Activated effector memory CD4-positive, alpha-beta T cell treated with anti-CD3 and anti-CD28 coated beads, Interleukin-2, amount 50 U/mL, for 16 hours (primary cell): ENCODE measurements around the gene POSTN.
"Not testable (repeated sequence)": the region's sequence is repeated elsewhere in the genome, so short reads cannot be mapped to it uniquely, and the experiment has no call there.

Source experiments
- DNase-seq: peaks from one replicate; pipeline ENCODE4 v3.0.0-alpha.2; 2020

Gene POSTN

DNA sequence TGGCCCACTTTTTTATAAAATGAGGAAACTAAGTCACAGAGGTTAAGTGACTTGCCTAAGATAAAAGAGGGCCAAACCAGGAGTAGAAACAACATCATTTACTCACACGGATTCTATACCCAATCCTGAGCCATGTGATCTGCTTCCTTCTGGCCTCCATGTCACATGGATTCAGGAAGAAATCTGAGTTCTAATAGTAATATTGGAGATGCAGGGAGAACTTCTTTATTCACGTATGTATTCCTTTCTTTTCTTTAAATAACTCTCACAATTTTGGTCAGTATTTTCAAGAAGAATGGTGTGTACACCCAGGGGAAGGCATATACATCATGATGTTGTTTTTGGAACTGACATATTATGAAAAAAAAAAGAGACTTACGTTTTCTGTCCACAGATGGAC lies 1.8 kb downstream of the POSTN start:
- no peak for DNase-seq

DNA sequence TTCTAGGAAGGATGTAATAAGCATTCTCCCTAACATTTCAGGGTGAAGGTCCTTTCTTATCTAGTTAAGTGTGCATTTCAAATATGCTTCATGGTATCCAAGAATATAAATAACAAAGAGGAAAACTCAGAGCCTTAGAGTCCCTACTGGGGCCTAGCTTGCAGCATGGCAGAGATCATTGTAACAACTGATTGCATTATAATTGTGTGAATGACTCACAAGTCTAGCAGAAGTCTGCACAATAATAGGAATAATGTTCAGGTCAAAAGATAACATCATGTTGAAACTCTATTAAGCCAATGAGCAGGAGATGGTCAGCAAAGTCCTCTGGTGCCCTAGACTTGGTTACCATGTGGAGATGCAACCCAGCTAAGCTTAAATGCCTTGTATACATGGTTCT lies 3.4 kb downstream of the POSTN start:
- no peak for DNase-seq

GRCh38 chr13:37594550-37594949 lies 4.0 kb downstream of the POSTN start:
- DNase-seq = no peak

DNA sequence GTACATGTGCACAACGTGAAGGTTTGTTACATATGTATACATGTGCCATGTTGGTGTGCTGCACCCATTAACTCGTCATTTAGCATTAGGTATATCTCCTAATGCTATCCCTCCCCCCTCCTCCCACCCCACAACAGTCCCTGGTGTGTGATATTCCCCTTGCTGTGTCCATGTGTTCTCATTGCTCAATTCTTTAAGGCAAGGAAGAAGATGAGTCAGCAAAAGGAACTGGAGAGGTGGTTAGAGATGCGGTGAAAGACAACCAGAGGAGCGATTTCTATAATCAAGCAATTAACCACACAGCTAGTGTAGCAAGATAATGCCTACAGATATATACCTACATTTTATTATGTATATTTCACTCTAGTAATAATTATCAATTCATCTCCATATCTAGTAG lies 9.2 kb downstream of the POSTN start:
- DNase-seq = not testable (repeated sequence)

- no peak for DNase-seq
Measured at GRCh38 chr13:37587236-37587635, 11.3 kb downstream of the POSTN start.

DNA sequence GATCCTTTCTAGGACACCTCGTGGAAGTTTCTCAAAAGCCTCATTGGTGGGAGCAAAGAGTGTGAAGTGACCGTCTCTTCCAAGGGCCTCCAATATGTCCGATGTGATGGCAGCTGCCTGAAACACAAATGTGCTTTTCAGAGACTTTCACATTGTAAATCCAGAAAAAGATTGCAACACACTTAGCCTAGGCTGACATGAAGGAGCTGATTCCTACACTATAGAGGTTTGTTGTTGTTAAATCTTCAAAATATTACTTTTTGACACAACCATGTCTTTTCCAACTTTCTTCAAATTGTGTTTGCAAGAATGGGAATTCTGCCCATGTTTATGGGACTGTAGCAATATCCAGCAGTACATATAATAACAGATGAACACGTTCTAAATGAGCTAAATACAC lies 12.4 kb downstream of the POSTN start:
- DNase-seq = no peak

GRCh38 chr13:37585541-37585940 lies 13.0 kb downstream of the POSTN start:
- no peak for DNase-seq

GRCh38 chr13:37576601-37577000 lies 22.0 kb downstream of the POSTN start:
- DNase-seq = no peak

DNA sequence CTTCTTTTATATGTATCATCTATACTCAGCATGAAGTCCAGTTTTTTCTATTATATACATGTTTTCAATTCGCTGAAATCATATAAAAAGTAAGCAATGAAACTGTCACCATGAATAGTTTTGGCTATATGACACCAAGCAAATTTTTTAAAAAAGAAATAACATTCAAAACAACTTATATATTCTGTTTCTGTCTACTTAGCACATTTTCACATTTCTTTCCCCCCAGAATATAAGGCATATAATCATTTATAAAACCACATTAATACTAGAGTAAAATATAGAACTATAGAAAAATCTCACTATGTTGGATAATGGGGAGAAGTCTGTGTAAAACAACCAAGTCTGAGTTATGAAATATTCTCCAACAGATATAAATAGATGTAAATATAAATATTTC lies 33.1 kb downstream of the POSTN start:
- no peak for DNase-seq

GRCh38 chr13:37561031-37561430 lies 37.5 kb downstream of the POSTN start:
- no peak for DNase-seq

- DNase-seq = no peak
Measured at GRCh38 chr13:37560526-37560925, 38.0 kb downstream of the POSTN start.

DNA sequence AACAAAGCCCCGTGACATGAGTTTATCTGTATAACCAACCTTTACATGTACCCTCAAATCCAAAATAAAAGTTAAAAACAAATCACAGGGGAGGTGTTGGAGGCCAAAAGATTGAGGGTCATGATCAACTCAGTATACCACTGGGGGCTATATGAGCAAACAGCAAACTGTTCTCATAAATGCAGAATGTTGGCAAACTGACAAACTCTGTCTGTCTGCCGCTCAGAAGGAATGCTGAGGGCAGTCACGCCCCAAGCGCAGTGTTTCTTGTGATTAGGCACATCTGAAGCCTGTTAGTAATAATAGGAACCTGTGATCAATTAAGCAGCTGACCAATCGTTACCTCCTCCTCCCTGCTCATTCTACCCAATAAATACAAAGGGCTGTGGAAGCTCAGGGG lies 39.8 kb downstream of the POSTN start:
- not testable (repeated sequence) for DNase-seq

DNA sequence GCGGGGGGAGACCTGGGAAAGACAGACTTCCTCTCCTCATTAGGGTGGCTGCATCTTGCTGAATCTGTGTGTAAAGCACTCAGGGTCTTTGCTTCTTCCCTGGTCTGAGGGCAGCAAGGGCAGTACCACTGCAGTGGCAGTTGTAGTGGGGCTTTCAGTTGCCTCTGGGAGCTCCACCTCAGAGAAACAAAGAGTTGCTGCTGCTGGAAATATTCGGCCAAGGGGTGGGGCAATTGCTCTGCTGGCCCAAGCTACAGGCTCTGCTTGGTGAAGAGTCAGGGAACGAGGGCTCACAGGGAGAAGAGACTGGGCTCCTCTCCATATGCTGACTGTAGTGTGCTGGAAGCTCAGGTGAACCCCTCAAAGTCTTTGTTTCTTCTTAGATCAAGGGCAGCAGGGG lies 52.5 kb downstream of the POSTN start:
- no peak for DNase-seq

GRCh38 chr13:37544995-37545394 lies 53.6 kb downstream of the POSTN start:
- no peak for DNase-seq

GRCh38 chr13:37539976-37540605 lies 58.5 kb downstream of the POSTN start:
- no peak for DNase-seq

DNA sequence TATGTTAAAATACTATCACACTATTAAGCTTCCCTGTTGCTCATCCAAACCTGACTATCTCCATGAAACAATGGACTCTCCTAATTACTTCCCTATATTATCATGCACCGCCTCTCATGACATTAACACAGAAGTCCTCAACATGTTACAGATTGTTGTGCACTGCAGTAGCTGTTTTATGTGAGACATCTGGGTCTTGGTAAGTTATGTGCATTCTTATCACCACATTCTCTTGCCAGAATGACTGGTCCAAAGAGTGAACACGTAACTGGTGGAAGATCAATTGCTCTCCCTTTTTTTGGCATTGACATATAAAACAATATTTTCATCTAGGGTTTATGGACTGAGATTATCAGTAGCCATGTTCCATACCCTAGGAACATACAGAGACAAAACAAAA lies 59.4 kb downstream of the POSTN start:
- DNase-seq = no peak

DNA sequence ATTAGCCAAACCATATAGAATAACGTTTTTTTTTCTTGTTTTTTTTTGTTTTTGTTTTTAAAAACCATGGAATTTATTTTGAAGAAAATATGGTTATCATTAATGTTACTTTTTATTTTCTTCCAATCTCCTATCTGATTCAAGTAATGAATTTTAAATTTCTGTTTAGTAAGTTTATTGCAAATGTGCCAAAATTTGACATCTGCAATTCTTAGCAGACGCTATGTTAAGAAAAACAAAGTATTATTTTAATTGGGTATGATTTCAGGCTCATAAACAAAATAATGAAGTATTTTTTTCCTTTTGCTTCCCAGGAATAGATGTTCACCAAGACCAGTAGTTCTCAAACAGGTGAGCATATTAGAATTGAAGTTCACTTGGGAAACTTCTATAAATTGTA lies 63.1 kb downstream of the POSTN start:
- DNase-seq = no peak

GRCh38 chr13:37534676-37535075 lies 63.9 kb downstream of the POSTN start:
- DNase-seq = no peak

- no peak for DNase-seq
Measured at GRCh38 chr13:37534181-37534580, 64.4 kb downstream of the POSTN start.

DNA sequence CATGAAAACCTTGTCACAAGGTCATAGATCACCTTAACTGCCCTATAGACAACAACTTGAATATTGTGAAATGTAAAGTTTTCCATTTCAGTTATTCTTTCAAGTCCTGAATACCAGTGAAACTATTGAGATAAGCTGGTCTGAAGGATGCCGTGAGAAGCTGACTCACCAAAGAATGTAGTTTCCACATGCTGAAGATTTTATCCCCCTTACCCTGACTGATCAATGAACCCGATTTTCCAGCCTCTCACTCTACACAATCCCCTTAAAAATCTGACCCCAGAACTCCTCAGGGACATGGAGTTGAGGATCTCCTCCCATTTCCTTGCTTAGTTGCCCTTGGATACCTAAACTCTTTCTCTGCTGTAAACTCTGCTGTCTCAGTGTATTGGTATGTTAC lies 67.5 kb downstream of the POSTN start:
- no peak for DNase-seq

GRCh38 chr13:37529751-37530385 lies 68.7 kb downstream of the POSTN start:
- no peak for DNase-seq

DNA sequence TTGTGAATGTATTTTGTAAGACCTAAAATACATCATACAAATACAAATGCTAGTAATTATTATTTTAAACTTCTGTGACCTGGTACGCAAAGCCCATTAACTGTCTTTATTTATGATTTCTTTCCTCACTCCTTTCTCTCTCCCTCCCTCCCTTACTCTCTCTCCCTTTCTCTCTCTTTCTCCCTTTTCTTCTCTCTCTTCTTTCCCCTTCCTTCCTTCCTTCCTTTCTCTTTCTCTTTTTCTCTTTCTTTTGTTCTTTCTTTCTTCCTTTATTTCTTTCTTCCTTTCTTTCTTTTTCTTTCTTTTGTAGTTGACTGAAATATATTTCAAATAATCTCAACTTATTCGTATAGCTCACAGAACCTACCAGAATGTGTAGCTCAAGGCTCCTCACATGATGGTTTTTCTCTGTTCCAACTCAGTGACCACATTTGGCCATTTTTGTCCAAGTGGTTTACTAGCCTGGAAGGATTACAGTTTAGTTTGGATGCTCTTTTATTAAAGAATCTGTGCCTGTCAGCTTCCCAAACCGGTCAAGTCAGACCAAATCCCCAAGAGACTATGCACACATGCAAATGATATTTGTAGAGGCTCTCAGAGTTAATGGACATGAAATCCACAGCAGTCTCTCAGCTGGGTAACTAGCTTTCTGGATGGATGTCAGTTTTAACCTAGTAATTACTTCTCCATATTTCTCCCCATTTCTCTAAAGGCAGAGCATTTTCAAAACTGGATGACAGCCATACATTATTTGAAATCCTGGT lies 71.7 kb downstream of the POSTN start:
- DNase-seq = no peak

DNA sequence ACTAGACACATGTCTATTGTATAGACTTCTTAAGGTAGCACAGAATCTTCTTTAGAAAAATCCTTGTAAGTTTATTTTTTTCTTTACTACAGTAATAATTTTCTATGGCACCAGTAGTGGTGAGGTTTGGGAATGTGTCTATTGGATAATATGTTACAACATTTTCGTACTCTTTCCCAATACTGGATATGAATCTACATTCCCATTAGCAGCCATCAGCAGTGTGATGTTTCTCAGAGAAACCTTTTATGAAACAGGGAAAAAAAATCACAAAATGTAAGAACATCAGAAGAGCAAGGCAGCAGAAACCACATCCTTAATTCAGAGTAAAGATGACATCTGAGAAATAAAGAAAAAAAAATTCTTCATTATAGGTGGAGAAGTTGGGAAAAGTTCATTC lies 83.3 kb downstream of the POSTN start:
- no peak for DNase-seq
